G401.6 (cell line): Measurements from ENCODE around the gene THBD.

Source experiments
- FAIRE-seq: peaks from 2 replicates; lab custom pipeline; 2012; peaks lifted over from hg19 to GRCh38; lab: Jason Lieb, UNC

The THBD gene

DNA sequence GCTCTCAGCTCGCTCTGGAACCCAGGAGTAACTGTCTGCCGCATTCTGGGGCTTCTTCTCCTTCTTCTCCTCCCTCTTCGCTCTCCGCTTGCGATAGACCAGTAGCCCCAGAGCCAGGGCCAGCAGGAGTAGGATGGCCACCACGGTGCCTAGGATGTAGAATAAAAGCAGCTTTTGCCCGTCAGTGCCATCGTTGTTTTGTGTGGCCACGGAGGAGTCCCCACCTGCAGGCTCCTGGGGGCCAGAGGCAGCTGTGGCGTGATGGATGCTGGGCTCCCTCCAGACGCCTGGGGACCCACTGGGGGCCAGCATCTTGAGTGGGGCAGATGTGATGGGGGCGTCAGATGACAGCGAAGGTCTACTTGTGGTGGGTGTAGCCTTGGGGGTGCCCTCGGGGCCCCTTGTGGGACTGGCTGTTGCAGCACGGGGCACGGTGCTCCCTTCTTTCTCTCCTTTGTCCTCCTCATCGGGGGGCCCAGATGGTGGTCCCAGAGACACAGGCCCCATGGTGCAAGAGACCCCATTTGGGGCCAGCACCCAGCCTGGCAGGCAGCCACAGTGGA is 34.9 kb upstream of the THBD start:
- FAIRE-seq: no peak

DNA sequence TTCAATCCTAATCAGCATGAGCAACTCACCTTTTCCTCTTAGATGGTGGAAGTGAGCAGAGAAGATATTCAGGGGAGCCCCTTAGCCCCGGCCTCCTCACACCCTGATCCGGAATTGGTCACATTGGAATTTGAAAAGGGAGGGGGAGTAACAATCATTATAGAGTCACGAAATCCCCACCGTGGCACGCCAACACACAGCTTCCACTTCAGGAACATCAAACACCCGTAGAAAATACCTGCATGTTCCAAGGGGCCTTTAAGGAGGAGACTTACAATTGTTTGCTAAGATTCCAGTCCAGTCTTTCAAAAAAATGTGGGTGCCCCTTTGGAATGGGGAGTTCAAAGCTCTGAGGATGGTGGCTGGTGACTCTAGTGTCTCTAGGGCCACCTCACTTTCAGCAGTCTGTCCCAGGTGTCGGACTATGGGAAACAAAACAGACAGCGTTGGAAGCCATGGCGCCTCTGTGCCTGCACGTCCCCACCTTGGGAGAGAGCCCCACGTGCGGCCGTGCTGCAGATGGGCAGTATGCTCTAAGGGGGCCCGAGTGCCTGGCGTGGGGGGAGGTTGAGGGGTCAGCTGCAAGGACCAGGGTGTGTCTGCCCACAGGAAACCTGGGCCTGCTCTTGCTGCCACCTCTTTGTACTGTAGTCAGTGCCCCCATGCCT is 34.2 kb upstream of the THBD start:
- no peak for FAIRE-seq

DNA sequence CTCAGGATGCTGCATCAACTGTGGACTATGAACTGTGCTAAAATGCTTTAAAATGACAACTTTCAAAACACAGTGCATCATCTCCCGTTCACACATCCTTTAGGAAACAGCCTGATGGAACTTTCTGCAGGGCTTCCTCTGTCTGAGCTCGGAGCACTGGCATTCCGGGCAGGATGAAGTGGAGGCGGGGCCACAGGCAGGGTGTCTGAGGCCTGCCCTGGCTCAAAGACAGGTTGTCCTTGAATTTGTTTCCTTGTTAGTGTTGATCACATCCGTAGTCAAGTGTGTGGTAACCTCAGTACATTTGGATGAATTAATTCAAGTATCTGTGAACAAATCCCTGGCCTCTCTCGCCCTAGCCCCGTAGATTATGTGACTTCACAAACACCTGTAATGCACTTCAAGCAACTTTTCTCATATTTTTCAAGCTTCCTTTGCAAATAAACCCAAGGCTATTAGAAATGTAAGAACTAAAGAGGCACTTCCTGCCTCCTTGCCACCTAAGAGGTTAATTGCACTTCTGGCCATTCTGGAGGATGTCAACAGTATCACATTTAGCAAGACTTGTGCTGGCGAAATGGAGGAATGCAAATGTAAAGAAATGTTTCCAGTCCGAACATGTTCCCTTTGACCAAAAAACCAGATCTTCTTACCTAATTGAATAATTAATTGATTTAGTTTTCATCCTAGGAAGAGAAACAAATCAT is 33.5 kb upstream of the THBD start:
- FAIRE-seq: no peak

DNA sequence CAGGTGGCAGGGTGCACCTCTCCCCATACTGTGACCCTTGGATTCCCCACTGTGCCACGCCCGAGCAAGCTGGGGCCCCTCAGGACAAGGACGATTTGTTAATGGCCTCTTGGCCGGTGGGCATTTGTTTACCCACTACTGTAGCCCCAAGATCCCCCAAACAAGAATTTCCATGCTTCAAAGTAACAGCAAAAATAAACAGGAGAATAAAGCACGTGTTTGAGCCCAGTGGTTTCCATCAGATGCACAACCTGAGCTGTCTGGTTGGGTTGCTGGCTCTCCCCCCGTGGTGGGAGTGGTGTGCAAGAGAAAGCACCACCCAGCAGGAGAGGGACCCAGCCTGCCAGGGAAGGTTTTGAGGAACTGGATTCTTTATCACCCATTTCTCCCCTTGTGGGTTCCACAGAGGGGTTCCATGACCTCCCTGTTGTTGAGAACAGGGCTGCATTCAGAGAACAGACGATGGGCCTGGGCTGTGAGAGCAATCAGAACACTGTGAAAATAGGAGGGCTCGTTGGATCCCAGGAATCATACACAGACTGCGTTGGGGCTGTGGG is 31.9 kb upstream of the THBD start:
- no peak for FAIRE-seq

DNA sequence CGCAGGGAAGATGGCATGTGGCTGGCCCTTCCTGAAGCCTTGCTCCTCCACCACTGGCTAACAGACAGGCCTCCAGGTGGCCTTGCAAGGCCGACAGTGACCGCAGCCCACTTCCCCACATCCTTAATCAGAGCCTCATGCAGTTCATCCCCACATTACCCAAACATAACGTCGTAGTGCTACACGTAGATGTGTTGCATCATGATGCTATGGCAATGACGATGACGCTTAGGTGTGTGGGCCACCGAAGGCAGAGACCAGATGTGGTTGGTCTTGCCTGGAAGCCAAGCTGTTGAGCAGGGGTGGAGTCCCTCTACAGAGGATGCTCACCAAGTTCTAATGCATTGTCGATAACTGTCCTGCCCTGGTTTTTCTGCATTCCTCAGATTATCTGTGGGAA is 31.0 kb upstream of the THBD start:
- FAIRE-seq: no peak

DNA sequence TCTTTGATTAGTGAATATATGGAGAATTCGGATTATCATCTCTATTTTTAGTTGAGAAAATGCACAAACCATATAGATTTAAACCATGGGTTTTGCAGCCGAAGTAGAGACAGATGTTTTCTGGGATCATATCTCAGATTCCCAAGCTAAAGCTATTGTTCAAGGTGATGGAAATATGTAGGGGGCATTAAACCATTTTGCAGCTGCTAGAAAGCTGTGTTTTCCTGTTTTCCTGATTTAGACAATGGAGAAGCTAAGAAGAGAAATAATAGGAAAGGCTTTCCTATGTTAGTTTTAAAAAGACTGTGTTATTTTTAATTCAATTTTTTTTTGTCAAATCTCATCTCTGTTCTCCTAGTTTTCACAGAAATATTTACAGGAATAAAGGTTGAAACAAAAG is 30.5 kb upstream of the THBD start:
- FAIRE-seq: no peak

DNA sequence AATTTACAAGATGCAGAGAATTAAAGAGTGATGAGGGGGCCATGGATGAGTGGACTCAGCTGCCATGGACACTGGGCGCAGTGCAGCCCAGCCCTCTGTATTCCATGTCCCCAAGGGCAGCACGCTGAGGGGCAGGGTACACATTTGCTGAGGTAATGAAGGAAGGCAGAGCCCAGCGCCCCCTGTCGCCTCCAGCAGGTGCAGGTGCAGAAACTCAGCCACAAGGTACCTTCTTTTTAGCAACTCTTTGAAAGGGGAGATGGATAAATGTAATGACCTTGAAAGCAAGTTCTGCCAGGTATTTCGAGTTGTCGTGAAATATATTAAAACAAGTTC is 29.5 kb upstream of the THBD start:
- no peak for FAIRE-seq

DNA sequence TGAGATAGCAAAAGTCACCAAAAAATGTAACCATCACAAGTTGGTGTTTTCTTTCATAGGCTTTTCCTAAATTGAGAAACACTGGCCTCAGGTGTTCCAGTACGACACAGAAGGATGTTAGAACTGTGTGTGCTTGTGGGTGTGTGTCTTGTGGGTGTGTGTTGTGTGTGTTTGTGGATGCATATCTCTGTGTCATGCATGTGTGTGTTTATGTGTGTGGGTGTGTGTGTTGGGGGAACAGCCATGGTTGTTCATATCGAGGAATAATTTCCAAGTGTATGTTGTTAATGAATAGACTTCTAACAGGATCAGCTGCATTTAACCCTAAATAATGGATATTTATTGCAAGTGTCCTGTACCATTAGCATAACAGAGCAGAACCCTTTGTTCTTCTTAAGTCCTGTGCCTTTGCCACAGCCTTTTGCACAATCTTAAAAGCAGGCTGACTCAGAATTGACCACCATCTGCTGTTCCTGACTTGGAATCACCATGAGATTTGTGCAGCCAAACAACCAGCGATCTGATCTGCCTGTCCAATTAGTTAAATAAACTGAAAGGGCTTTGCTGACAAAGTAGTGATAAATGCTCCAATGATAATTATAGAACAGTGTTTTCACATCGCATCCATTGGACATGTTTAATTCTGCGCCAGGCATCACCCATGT is 29.0 kb upstream of the THBD start:
- FAIRE-seq: no peak

DNA sequence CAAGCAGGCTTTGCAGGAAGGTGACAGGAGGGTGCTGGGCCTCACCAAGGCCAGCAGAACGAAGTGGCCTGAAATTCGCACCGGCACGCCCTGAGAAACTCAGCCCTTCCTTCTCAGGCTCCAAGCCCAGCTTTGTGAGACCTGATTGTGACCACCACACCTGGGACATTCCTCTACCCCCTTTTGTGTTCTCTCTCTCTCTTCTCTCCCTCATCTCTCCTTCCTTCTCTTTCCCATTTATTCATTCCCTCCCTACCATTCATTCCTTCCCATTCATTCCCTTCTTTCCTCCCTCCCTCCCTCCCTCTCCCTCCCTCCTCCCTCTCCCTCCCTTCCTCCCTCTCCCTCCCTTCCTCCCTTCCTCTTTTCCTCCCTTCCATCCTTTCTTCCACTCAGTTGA is 27.8 kb upstream of the THBD start:
- no peak for FAIRE-seq

DNA sequence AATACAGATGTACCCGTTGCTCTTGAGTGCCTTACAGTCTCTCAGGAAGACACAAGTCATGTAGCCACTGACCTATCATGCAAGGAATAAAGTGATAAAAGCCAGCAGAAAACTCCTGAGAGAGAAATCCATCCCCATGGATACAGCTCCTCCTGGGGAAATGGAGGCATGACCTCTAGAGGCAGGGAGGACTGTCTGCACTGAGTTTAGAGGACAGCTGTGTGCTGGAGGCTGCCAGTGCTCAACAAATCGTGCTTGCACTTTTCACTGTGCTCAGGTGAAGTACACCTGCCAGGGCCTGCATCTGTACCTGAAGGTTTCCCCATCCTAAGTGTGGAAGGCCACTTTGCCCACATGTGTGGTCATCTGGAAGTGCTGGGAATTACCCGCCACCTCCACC is 24.6 kb upstream of the THBD start:
- FAIRE-seq: no peak

DNA sequence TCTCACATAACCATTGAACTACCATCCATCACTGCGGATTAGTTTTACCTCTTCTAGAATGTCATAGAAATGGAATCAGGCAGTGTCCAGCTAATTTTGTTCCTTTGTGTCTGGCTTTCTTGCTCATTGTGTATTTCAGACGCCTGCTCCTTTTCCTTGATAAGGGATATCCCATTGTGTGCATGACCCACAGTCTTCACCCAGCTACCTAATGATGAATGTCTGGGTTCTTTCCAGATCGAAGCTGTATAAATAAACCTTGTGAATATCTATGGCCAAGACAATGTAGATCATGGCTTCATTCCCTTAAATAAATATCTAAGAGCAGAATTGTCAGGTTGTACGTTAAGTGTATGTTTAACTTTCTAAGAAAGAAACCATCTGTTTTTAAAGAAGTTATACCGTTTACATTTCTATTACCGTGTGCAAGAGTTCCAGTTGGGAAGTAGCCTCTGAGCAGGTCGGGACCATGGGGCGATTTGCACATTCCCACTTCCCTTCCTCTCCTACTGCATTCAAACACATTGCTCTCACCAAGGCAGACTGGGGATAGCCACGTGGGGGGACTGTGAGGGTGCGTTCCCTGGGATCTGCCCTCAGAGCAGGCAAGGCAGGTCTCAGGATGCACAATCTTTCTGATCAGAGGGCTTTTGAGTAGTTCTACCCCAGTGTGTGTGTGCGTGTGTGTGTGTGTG is 23.6 kb upstream of the THBD start:
- FAIRE-seq: no peak

DNA sequence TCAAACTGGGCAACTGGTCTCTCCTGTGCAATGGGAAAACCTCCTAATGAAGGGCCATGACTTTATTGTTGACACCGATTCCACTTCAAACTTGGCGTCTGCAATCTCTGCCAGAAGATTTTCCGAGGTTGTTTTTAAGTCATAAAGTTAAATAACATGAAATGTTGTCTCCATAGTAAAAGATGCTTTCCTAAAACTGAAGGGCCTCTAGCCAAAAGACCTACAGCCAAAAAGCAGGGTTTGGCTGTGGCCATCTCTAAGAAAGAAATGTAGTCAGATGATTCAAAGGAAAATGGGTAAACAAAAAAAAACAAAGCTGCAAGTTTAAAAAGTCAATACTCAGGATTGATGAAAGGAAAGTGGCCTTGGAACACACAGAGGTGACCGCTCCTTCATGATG is 22.5 kb upstream of the THBD start:
- no peak for FAIRE-seq

DNA sequence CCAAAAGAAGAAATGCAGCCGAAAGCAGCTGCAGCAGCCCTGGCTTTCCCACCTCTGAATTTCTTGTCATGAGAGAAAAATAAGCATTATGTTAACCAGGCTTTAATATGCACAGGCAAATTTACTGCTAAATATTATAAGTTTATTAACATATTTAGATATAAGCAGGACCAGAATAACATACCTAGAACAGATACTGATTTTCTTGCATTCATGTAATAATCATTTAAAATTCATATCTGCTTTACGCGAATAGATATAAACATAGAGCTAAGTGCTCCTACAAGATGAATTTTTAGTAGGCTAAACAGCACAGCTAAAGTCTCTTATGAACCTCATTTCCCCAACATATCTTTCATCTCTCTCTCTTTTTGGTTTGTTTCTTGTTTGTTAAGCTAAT is 21.9 kb upstream of the THBD start:
- FAIRE-seq: no peak

DNA sequence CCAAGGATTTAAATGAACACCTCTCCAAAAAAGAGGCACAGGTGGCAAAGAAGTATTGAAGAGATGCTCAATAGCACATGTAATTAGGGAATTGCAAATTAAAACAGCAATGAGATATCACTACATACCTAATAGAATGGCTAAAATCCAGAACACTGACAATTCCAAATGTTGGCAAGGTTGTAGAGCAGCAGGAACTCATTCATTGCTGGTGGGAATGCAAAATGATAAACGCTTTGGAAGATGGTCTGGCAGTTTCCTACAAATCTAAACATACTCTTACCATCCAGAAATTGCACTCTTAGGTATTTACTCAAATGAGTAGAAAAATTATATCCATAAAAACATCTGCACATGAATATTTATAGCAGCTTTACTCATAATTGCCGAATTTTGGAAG is 19.6 kb upstream of the THBD start:
- no peak for FAIRE-seq

DNA sequence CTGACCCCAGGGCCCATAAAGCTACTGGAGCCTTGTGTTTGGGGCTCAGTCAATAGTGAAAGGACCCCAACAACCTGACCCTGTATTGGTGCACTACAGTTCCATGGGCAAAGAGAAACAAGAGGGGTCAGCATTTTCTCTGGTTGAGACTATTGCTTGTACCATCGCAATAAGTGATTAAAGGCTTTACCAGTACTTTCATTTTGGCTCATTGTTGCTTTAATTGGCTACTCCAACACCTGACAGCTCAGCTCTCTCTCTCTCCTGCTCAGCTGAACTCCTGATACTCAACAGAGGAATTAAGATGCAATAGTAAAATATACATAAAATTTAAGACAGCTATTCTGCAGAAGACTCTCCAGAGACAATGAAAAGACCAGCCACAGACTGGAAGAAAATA is 18.8 kb upstream of the THBD start:
- FAIRE-seq: no peak

DNA sequence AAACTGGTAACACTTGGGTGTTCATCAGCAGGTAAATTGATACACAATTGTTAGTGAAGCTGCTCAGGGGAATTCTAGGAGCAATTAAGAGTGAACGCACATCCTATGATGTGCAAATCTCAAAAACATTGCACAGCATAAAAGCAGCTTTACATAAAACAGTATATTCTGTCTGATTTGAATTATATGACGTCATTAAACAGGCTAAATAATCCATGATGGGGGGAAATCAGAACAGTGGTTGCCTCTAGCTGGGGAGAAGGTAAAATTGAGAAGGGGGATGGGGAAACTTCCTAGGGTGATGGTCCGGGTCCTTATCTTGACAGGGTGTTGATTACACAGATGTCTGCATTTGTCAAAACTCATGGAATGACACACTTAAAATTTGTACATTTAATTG is 17.3 kb upstream of the THBD start:
- FAIRE-seq: no peak

DNA sequence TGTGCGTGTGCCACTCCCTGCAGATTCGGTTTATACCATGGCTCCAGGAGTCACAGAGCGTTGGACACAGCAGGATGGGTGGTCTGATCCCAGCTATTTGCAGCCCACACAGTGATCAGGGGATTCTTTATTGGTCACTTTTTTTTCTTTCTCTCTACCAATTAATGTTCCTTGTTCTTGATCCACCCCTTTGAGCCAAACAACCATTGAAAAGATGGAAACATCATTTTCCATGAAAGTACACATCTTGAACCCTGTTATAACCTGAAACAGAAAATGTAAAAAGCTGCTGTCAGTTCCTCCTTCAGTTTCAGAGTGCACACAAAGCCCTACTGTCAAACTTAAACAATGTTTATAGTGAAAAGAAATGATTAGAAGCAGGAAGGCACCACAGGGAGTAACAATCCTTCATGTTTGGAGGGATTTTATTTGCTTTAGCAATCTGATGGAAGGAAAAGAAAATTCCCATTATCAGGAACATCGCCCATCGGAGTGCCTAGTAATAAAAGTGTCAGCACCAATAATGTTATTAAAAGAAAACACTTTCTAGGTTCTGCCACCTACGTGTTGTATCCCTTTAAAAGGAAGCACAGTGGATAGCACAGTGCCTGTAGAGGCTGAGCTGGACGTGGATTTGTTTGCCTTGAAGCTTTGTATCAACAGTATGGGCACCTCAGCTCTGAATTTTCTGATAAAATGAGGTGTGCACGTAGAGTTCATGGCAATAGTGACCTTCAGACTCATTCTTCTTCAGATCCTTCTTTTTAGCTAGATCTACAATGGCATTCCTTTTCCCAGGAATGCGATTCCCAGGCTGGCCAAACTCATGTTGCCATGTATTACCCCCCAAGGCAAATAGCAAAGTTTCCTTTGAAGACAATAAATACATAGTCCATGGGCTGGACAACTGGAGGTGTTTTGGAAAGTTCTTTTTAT is 16.1 kb upstream of the THBD start:
- no peak for FAIRE-seq

DNA sequence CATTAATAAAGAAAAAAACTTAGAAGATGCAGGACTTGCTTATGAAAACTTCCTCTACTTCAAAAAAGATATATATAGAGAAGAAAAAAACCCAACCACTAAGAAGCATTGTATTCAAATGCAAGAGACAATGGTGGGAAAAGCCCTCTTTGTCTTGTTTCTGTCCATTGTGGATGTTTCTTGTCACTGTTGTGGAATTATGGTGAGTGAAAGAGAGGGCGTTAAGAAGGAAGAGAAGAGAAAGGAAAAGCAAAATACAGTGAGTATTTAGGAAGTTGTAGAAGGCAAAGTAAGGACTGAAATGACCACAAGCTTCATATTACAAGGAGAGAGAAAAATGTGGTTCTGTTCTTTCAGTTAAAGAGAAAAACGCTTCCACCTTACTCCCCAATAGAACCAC is 14.1 kb upstream of the THBD start:
- no peak for FAIRE-seq

DNA sequence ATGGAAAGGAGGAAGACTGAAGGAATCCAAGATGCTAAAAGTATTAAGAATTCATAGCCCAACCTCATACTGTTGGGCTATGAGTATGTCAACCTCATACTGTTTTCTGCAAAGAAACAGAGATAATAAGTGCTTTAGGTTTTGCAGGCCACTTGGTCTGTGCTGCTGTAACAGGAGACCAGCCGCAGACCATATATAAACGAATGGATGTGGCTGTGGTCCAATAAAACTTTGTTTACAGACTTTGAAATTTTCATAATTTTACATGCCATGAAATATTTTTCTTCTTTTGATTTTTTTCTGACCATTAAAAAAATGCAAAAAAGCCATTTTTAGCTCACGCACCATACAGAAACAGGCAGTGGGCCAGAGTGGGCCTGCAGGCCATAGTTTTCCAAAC is 13.7 kb upstream of the THBD start:
- no peak for FAIRE-seq

DNA sequence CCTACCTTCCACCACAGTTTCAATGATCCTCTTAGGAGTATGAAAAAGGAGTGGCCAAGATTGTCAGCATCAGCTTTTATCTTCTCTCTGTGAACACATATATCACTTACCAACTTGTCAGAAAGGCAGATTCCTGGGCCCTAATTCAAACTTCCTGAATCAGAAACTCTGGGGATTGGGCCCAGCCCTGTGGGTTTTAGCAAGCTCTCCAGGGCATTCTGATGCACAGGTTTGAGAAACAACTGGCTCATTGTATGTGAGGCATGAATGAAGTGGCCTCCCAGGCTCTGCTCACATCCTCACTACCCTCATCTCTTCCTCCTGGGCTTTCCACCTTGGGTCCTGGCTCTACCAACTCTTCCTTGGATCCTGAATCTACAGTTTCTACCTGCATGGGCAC is 13.2 kb upstream of the THBD start:
- FAIRE-seq: no peak

DNA sequence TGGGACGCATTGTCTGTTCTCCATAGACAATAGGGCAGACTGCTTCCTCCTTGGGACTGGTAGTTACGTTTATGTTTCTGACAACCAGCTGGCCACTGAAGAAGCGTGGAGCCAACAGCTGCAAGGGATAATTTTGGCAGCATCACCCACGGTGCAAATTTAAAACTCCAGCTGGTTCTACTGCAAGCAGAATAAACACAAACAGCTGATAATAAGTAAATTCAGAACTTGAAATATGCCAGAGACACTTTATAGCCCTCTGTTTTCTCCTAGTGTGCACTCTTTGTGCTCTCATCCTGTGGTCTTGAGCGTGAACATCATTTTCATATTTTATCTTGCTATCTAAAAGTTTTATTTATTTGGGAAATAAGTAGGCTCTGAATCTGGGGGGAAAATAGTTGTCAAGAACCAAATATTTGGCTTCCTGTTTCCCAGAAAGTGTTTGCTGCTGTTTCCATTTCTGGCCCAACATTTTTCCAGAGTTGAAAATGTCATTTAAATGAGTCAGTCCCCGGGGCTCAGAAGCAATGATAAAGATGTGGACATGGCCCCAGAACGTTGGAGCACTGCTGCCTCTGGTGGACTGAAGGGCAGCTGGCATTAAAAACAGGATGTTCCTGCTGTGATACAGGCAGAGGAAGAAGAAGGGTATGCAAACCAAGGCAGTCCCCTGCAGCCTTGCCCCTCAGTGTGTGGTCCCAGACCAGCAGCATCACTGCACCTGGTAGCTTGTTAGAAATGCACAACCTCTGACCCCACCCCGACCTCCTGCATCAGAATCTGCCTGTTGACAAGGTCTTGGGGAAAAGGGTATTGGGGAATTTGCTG is 12.5 kb upstream of the THBD start:
- FAIRE-seq: no peak
